HG03045 (cell line): ENCODE measurements around the gene KRT2.
"Not testable (repeated sequence)": the region's sequence is repeated elsewhere in the genome, so short reads cannot be mapped to it uniquely, and the experiment has no call there.

Experiments
- ATAC-seq: cut with Tn5 transposase; IDR thresholded peaks from one replicate; pipeline ENCODE4 v1.9.1; 2021; ENCODE audit warnings: mild to moderate bottlenecking, moderate library complexity; ENCODE audit not compliant: unreplicated experiment

The KRT2 gene

GRCh38 chr12:52685406-52685890, 33.4 kb upstream of the KRT2 start:
- no peak for ATAC-seq

GRCh38 chr12:52684431-52684830, 32.4 kb upstream of the KRT2 start:
- ATAC-seq, result no peak

GRCh38 chr12:52683575-52684300, 31.7 kb upstream of the KRT2 start:
- no peak for ATAC-seq

- ATAC-seq, result no peak
Measured at GRCh38 chr12:52682938-52683574, 31.0 kb upstream of the KRT2 start.

GRCh38 chr12:52682381-52682660, 30.3 kb upstream of the KRT2 start:
- no peak for ATAC-seq

GRCh38 chr12:52681526-52682380, 29.7 kb upstream of the KRT2 start:
- ATAC-seq, result no peak

- ATAC-seq, result no peak
Measured at GRCh38 chr12:52680363-52680762, 28.4 kb upstream of the KRT2 start, which contains the start of gene KRT1. KRT1 (minus strand) TSS chr12:52680407; CDS start chr12:52680348, 59 bp downstream.

GRCh38 chr12:52679875-52680274, 27.9 kb upstream of the KRT2 start:
- ATAC-seq, result no peak

GRCh38 chr12:52677671-52678070, 25.7 kb upstream of the KRT2 start:
- ATAC-seq, result no peak

- ATAC-seq, result no peak
Measured at GRCh38 chr12:52677126-52677525, 25.1 kb upstream of the KRT2 start.

GRCh38 chr12:52676163-52676562, 24.2 kb upstream of the KRT2 start:
- ATAC-seq, result no peak

- no peak for ATAC-seq
Measured at GRCh38 chr12:52675301-52675701, 23.3 kb upstream of the KRT2 start.

GRCh38 chr12:52674433-52674775, 22.4 kb upstream of the KRT2 start:
- ATAC-seq, result no peak

- no peak for ATAC-seq
Measured at GRCh38 chr12:52673713-52674432, 21.9 kb upstream of the KRT2 start.

- no peak for ATAC-seq
Measured at GRCh38 chr12:52673217-52673616, 21.2 kb upstream of the KRT2 start.

GRCh38 chr12:52672321-52672933, 20.4 kb upstream of the KRT2 start:
- ATAC-seq, result no peak

GRCh38 chr12:52670961-52671360, 18.9 kb upstream of the KRT2 start:
- ATAC-seq, result no peak

- ATAC-seq, result no peak
Measured at GRCh38 chr12:52670506-52670905, 18.5 kb upstream of the KRT2 start.

GRCh38 chr12:52669941-52670340, 17.9 kb upstream of the KRT2 start:
- ATAC-seq, result not testable (repeated sequence)

- no peak for ATAC-seq
Measured at GRCh38 chr12:52669426-52669825, 17.4 kb upstream of the KRT2 start.

GRCh38 chr12:52667931-52668330, 15.9 kb upstream of the KRT2 start:
- ATAC-seq, result no peak
